ENCODE data around the gene EDC4.
"Not testable (repeated sequence)": the region's sequence is repeated elsewhere in the genome, so short reads cannot be mapped to it uniquely, and the experiment has no call there.

The EDC4 gene

DNA sequence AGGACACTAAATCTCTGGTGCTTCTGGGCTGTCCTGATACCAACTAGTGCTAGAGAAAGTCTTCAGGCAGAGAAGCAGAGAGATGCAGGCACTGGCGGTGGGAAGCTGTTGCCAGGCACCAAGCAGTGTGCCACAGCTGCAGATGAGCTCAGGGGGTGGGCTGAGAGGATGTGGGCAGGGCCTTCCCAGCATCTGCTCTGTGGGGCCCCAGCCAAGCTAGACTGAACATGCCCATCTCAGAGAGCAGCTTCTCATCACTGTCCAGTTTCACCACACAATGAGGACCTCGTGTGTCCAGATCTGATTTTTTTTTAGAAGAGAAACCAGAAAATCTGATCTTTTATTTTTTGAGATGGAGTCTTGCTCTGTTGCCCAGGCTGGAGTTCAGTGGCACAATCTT, 37.3 kb downstream of the EDC4 start:
- no peak for DNase-seq (ENCODE audit: low read depth in 2 of 2)

DNA sequence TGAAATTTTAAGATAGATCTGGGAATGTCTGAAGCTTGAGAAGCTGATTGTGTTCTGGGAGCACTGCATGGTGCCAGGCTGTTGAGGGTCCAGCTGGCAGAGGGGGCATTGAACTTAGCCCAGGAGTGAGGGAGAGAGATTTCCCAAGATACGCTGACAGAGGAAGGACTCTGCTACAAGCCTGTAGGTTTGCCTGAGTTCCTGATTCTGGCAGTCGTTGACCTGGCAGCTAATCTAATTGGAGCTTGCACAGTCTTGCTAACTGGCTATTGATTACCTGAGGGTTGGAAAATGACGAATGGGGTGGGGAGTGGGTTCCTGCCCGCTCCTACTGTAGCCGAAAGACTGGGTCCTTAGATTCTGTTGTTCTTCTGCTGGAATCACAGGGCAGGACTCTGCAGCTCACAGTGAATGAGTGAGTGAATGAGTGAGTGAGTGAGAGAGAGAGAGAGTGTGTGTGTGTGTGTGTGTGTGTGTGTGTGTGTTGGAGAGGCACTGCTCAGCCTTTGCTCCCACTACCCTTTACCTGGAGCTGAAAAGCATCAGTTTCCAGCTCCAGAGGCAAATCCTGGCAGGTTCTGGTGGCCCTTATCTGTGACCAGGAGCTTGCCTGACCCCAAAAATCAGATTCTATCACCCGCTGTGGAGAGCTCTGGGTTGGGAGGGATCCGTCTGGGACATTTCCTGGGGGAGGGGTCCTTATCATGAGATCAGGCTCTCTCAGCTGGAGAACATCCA, 42.1 kb downstream of the EDC4 start:
- no peak for DNase-seq (ENCODE audit: low read depth in 2 of 2)

- DNase-seq (ENCODE audit: low read depth in 2 of 2) = not testable (repeated sequence)
These were observed 42.6 kb downstream of the EDC4 start for GRCh38 chr16:67915496-67915769.

DNA sequence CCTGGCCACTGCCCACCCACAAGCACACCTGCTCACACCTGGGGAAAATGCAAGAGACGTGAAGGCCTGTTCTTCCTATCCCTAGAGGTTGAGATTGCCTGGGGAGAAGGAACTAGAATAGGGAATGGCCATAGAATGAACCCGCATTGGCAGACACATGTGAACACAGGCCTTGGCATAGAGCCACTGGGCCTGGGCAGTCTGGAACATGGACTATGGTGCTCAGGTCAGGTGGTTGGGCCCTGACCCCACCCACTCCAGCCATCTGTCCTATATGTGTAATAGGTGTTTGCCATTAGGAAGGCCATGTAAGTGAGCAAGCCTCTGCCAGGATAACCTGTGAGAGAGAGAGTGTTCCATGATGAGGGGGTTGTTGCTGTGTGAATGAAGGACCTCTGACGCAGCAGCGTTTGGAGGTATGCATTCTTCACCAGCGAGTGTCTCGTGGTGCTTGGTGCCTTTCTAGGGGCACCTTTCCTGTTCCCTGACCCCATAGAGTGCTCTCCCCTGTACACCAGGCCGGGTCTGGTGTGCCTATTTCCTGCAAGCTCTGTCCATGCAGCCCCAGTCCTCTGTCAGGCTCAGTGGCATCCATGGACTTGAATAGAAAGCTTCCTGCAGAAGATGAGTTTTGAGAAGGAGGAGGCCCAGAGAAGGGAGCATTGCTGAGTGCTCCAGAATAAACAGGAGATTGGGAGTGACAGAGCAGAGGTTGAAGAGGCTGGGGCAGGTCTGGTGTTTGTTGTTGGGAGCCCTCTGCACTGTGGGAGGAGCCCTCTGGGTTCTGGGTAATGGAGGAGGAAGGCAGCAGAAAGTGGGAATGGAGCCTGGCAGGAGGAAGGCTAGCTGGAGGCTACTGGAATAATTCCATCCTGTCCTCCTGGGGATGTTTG, 43.2 kb downstream of the EDC4 start:
- no peak for DNase-seq (ENCODE audit: low read depth in 2 of 2)

DNA sequence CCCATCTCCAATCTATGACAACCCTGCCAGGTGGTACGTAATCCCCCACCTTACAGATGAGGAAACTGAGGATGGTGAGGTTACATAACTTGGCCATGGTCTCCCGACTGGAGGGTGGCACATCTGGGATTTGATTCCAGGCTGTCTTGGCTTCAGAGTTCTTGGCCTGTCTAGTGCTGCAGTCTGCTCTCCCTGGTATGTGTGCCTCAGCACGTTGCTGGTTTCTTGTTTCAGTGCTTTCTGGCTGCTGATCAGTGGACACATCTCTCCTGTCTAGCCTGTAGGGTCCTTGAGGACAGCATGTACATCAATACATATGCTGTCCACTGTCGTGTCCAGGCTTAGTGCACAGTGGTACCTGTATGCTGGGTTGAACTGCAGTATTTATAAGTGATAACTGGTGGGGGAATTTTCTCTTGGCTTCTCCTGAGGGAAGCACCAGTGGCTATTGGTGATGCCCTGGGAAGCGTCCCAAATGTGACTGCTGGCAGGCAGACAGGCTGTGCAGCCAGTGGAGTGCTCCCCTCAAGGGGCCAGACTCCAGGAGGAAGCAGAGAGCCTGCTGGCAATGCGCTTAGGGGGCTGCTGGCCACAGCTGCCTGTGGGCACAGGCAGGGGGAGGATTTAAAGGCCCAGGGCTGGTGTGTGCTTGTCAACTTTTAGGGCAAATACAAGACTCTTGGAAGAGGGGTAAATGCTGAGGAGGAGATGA, 44.4 kb downstream of the EDC4 start:
- no peak for DNase-seq (ENCODE audit: low read depth in 2 of 2)

GRCh38 chr16:67917852-67918236, 45.0 kb downstream of the EDC4 start:
- no peak for DNase-seq (ENCODE audit: low read depth in 2 of 2)

DNA sequence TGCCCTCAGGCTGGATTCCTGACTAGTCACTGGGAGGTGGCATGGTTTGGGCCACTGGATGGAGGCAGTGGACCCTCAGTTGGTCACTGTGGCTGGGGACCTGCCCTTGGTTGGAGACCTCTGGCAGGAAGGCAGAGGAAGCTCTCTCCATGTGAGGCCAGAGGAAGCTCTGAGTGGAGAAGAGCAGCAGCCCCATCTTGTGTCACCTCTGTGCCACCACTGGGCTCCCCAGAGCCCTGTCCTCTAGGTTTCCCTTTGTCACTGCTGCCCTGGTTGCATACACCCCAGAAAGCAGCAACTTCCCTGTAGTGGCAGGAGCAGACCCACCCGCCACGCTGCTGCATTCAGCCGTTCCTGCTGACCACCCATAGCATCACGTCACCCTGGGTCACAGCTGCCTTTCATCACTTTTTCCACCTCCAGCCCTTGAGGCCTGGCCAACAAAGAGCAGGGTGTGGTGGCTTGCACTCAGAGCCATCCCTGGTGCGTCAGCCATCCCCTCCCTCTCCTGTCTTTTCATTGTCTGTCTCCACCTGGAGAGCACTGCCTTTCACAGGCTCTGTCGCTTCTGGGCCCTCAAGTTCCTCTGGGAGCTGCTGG, 46.9 kb downstream of the EDC4 start:
- no peak for DNase-seq (ENCODE audit: low read depth in 2 of 2)

- no peak for DNase-seq (ENCODE audit: low read depth in 2 of 2)
These were observed 49.4 kb downstream of the EDC4 start for GRCh38 chr16:67922221-67922620.

- no peak for DNase-seq (ENCODE audit: low read depth in 2 of 2)
These were observed 49.9 kb downstream of the EDC4 start for GRCh38 chr16:67922740-67923139.

DNA sequence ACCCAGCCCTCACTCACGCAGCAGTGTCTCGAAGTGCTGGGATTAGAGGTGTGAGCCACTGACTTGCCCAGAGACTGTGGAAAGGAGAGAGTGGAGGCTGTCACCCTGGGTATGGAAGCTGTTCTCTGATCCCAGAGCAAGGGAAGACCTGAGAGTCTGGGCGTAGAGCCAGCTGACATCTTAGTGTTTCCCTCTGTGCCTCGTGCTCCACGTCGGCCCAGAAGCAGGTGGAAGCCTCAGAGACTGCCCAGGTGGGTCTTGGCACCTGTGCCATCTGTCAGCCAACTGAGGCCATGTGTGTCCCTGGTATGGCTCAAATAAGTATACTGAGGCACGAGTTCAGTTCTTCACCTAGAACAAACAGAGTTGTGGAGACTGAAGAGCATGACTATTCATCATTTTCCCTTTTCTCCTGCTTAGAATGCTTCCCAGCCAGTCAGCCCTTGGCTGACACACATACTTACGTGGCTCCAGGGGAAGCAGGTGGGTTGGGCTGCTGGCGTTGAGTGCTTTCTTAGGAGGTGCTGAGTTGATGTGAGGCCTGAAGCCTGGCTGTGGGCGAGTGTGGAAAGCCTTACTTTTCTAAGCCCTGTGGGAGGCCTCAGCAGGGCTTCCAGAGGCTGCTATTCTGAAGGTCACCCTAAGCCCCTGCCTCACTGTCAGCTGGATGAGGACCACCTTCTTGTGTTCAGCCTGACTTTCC, 50.7 kb downstream of the EDC4 start:
- no peak for DNase-seq (ENCODE audit: low read depth in 2 of 2)

- no peak for DNase-seq (ENCODE audit: low read depth in 2 of 2)
These were observed 51.5 kb downstream of the EDC4 start for GRCh38 chr16:67924140-67924906.

DNA sequence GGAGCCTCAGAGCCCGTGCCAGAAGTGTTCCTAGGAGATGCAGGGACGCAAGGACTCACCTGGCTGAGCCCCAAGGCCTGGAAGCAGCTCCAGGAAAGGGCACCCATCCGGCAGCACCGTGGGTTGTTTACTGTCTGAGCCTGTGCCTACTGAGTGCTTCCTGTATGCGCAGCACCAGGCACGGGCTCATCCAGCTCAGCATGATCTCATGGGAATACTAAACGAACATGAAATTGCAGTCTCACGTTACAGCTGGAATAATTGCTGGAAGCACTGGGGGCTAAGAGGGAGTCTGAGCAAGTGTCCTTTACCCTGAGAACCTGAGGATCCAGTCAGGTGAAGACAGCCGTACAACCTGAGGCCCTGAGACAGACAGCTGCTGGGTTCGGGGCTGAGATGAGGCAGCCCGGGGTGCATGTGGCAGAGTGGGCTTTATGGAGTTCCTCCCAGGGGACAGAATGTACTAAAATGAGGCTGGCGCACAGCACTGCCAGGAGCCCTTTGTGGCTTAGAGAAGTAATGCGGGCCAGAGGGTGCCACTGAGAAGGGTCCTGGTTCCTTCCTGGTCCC, 53.4 kb downstream of the EDC4 start:
- DNase-seq (ENCODE audit: low read depth in 2 of 2) = no peak

DNA sequence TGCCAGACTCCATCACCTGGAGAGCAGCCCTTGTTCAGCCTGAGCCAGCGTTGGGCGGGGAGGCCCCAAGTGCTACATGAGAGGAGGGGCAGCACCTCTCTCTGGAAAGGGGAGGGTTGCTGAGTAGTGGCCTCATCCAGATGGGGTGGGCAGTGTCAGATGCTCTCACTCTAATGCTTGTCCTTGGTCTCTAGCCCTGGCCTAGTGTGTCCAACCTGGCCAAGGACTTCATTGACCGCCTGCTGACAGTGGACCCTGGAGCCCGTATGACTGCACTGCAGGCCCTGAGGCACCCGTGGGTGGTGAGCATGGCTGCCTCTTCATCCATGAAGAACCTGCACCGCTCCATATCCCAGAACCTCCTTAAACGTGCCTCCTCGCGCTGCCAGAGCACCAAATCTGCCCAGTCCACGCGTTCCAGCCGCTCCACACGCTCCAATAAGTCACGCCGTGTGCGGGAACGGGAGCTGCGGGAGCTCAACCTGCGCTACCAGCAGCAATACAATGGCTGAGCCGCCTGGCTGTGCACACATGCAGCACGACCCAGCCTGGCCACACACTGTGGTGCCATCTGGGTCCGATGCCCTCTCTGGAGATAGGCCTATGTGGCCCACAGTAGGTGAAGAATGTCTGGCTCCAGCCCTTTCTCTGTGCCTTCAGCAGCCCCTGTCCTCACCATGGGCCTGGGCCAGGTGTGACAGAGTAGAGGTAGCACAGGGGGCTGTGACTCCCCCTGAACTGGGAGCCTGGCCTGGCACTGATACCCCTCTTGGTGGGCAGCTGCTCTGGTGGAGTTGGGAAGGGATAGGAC, 54.5 kb downstream of the EDC4 start:
- no peak for DNase-seq (ENCODE audit: low read depth in 2 of 2)

DNA sequence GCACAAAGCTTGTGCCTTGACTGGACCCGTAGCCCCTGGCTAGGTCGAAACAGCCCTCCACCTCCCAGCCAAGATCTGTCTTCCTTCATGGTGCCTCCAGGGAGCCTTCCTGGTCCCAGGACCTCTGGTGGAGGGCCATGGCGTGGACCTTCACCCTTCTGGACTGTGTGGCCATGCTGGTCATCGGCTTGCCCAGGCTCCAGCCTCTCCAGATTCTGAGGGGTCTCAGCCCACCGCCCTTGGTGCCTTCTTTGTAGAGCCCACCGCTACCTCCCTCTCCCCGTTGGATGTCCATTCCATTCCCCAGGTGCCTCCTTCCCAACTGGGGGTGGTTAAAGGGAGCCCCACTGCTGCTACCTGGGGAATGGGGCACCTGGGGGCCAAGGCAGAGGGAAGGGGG, 55.3 kb downstream of the EDC4 start:
- DNase-seq (ENCODE audit: low read depth in 2 of 2) = no peak

GRCh38 chr16:67928561-67929364, 55.9 kb downstream of the EDC4 start:
- peak; percentile 48 for DNase-seq (ENCODE audit: low read depth in 2 of 2)

DNA sequence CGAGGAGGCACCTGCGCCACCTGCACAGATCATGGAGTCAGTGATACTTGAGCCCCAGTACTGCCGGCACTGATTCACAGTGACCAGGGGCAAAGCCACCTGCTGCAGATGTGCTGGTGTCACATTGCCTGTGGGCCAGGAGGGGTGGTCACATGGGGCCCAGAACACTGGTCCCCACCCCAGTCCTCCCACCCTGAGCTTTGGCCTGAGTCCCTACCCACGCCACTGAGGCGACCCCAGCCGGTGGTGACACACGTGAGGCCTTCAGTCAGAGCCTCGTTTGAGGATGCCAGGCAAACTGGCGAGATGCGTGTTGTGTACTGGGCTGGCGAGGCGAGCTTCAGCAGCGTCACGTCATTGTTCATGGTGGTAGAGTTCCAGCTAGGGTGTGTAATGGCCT, 57.3 kb downstream of the EDC4 start:
- DNase-seq (ENCODE audit: low read depth in 2 of 2) = no peak

DNA sequence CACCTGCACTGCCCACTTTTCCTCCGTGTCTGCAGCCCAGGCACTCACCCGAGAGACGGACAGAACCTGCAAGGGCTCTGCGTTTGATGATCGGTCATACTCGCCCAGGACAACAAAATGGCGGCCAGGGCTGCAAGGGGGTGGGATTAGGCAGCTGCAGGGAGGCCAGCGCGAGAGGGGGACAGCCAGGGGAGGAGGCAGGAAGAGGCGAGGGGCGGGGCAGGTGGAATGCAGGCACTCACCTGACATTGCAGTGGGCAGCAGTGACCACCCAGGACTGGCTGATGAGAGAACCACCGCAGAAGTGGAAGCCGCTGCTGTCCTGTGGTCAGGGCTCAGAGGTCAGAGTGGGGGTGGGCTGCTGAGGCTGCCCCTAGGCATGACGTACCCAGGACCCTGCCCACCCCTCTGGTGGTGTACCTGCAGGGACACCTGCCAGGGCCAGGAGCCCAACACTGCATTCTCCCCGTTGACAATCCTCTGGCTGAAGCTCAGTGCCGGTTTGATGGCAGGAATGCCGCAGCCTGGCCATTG, 57.9 kb downstream of the EDC4 start:
- DNase-seq (ENCODE audit: low read depth in 2 of 2) = no peak

Measured in stimulated activated CD8-positive, alpha-beta memory T cell treated with anti-CD3 and anti-CD28 coated beads, Interleukin-2, amount 100 ng/mL, for 1 hour (primary cell).